Measurements from ENCODE around the gene ZNF451. TPM values are rescaled to one million over a fixed set of nuclear protein-coding genes. Genes with fewer than 3 reads are reported as not detected.

The ZNF451 gene
- total RNA-seq, 1 experiment from 2014 or later: 63.0 TPM

GRCh38 chr6:57216235-57217101 lies 126.5 kb downstream of the ZNF451 start:
- Mint-ChIP-seq H3K36me3 (ENCODE audit: insufficient read depth, unreplicated experiment) (no peaks in the 10 kb centered on the region), H3K4me1 (ENCODE audit: insufficient read depth, unreplicated experiment) (peaks cover 36% of the 10 kb centered on the region), H3K4me3 (ENCODE audit: unreplicated experiment) (peak overlapping the region; percentile 67), H3K9me3 (ENCODE audit: unreplicated experiment) (no peaks in the 10 kb centered on the region), H3K27ac (ENCODE audit: low read depth, unreplicated experiment) (peak overlapping the region; percentile 66), H3K27me3 (ENCODE audit: insufficient read depth, unreplicated experiment) (no peaks in the 10 kb centered on the region)
- intact Hi-C loops (cut with micrococcal nuclease): loop anchor here (5.0 kb wide), 1 partner anchor 86 kb away; no protein-coding TSS in a partner anchor
- BruUV-seq (replicated peaks): no TSS peak
- TF ChIP-seq CTCF (IDR thresholded peaks at IDR 0.05; ENCODE audit: unreplicated experiment): peak; percentile 30
- CTCF ChIA-PET: interaction anchor here (0.6 kb wide), 1 partner anchor 10 kb away, joined by 3 read pairs; no protein-coding TSS in a partner anchor
- POLR2A ChIA-PET: interaction anchor here (1.2 kb wide), 1 partner anchor 9 kb away, joined by 5 read pairs; no protein-coding TSS in a partner anchor
- peak; percentile 63 for DNase-seq (ENCODE audit: unreplicated experiment)

GRCh38 chr6:57217270-57217669 lies 127.3 kb downstream of the ZNF451 start:
- H3K27me3 Mint-ChIP-seq (ENCODE audit: insufficient read depth, unreplicated experiment): no peaks in the 10 kb centered on the region
- H3K9me3 Mint-ChIP-seq (ENCODE audit: unreplicated experiment): no peaks in the 10 kb centered on the region
- TF ChIP-seq CTCF (IDR thresholded peaks at IDR 0.05; ENCODE audit: unreplicated experiment): no peak
- no TSS peak for BruUV-seq (replicated peaks)
- peaks cover 31% of the 10 kb centered on the region for H3K4me1 Mint-ChIP-seq (ENCODE audit: insufficient read depth, unreplicated experiment)
- peak overlapping the region; percentile 66 for H3K27ac Mint-ChIP-seq (ENCODE audit: low read depth, unreplicated experiment)
- POLR2A ChIA-PET: interaction anchor here (1.0 to 1.2 kb wide), 2 partner anchors 10 to 24 kb away, joined by 3 to 5 read pairs; no protein-coding TSS in a partner anchor
- no peak for DNase-seq (ENCODE audit: unreplicated experiment)
- no peaks in the 10 kb centered on the region for H3K36me3 Mint-ChIP-seq (ENCODE audit: insufficient read depth, unreplicated experiment)
- H3K4me3 Mint-ChIP-seq (ENCODE audit: unreplicated experiment): no peak overlapping the region
- CTCF ChIA-PET: no interaction called here
- intact Hi-C loops (cut with micrococcal nuclease): loop anchor here (5.0 kb wide), 1 partner anchor 85 kb away; no protein-coding TSS in a partner anchor

Other genes starting within 250 kb of the ZNF451 start
- gene BEND6, start 135.1 kb upstream of the ZNF451 start, total RNA-seq (2022): 2.1 and 4.2 TPM in 2 replicates
- gene KIAA1586, start 43.5 kb upstream of the ZNF451 start, total RNA-seq (2022): 15.3 and 15.5 TPM in 2 replicates
- 3.6 and 4.2 TPM in 2 replicates for gene BAG2, start 82.1 kb downstream of the ZNF451 start, total RNA-seq (2022)
- 8.4 and 13.3 TPM in 2 replicates for gene RAB23, start 132.1 kb downstream of the ZNF451 start, total RNA-seq (2022)
- gene PRIM2, start 227.4 kb downstream of the ZNF451 start, total RNA-seq (2022): 8.6 and 9.7 TPM in 2 replicates